Effector memory CD4-positive, alpha-beta T cell (primary cell): ENCODE measurements around the gene LBHD1.

ENCODE experiments used
- DNase-seq, 3 donors: peaks; one replicate each; pipeline ENCODE4 v3.0.0-alpha.2; 2020
- H3K27ac ChIP-seq: 2 replicates; pipeline ENCODE4 v1.7.0; 2013; ENCODE audit warnings: mild to moderate bottlenecking, low read length, moderate library complexity; ENCODE audit not compliant: insufficient read depth, poor library complexity, severe bottlenecking
- H3K27me3 ChIP-seq: replicated peaks from 2 replicates; pipeline ENCODE4 v1.7.0; 2013; ENCODE audit warnings: mild to moderate bottlenecking, low read length; ENCODE audit not compliant: insufficient read depth, control insufficient read depth, poor library complexity, severe bottlenecking
- H3K36me3 ChIP-seq: 2 replicates; pipeline ENCODE4 v1.7.0; 2013; ENCODE audit warnings: mild to moderate bottlenecking, low read length, moderate library complexity; ENCODE audit not compliant: control insufficient read depth, insufficient read depth
- H3K4me1 ChIP-seq: 2 replicates; pipeline ENCODE4 v1.7.0; 2013; ENCODE audit warnings: low read length, mild to moderate bottlenecking; ENCODE audit not compliant: control insufficient read depth, insufficient read depth, poor library complexity, severe bottlenecking
- H3K4me3 ChIP-seq: 2 replicates; pipeline ENCODE4 v1.7.0; 2013; ENCODE audit warnings: low read length, low read depth, mild to moderate bottlenecking; ENCODE audit not compliant: insufficient read depth, poor library complexity, severe bottlenecking
- H3K9me3 ChIP-seq: 2 replicates; pipeline ENCODE4 v1.7.0; 2013; ENCODE audit warnings: mild to moderate bottlenecking, low read length, moderate library complexity; ENCODE audit not compliant: control insufficient read depth
- total RNA-seq, 3 donors: gene quantifications; one replicate each; lab custom pipeline; 2026; lab: John Stamatoyannopoulos, UW

The LBHD1 gene
- total RNA-seq: 9.9 to 20.6 (median 17.0) reads per million in 3 donors

GRCh38 chr11:62671608-62672389 lies at the start of gene LBHD1, which contains the start of gene UQCC3:
Gene LBHD1 (minus strand): TSS chr11:62672267. CDS start chr11:62670031, 2,236 bp downstream.
Gene UQCC3 (plus strand): TSS chr11:62671673. CDS start chr11:62671746, 73 bp downstream.
- Histone ChIP-seq H3K36me3 (peaks cover 10% of the 10 kb centered on the region), H3K4me3 (peak within 1 kb of the TSS; percentile 82), H3K27me3 (no peaks in the 10 kb centered on the region), H3K27ac (peak within 1 kb of the TSS; percentile 67), H3K4me1 (peaks cover 22% of the 10 kb centered on the region), H3K9me3 (no peaks in the 10 kb centered on the region)
- DNase-seq: peak; percentile 49 to 57 (median 52)

GRCh38 chr11:62719302-62719978 lies 47.4 kb upstream of the LBHD1 start:
- Histone ChIP-seq H3K4me1 (peaks cover 4% of the 10 kb centered on the region), H3K36me3 (peaks cover 90% of the 10 kb centered on the region), H3K27me3 (no peaks in the 10 kb centered on the region), H3K9me3 (no peaks in the 10 kb centered on the region), H3K27ac (no peak overlapping the region), H3K4me3 (no peak overlapping the region)
- DNase-seq: no peak

GRCh38 chr11:62716816-62717215 lies 44.7 kb upstream of the LBHD1 start:
- no peaks in the 10 kb centered on the region for H3K27me3 ChIP-seq
- no peaks in the 10 kb centered on the region for H3K9me3 ChIP-seq
- no peak overlapping the region for H3K27ac ChIP-seq
- no peak for DNase-seq
- peaks cover 83% of the 10 kb centered on the region for H3K36me3 ChIP-seq
- H3K4me3 ChIP-seq: no peak overlapping the region
- H3K4me1 ChIP-seq: no peaks in the 10 kb centered on the region

- peak overlapping the region; percentile 1 for H3K27ac ChIP-seq
- no peak for DNase-seq
- no peaks in the 10 kb centered on the region for H3K9me3 ChIP-seq
- H3K36me3 ChIP-seq: peaks cover 77% of the 10 kb centered on the region
- H3K27me3 ChIP-seq: no peaks in the 10 kb centered on the region
- no peak overlapping the region for H3K4me3 ChIP-seq
- H3K4me1 ChIP-seq: no peaks in the 10 kb centered on the region
These were observed 44.1 kb upstream of the LBHD1 start for GRCh38 chr11:62716206-62716605.

- DNase-seq: no peak
- no peak overlapping the region for H3K4me3 ChIP-seq
- no peaks in the 10 kb centered on the region for H3K27me3 ChIP-seq
- peaks cover 2% of the 10 kb centered on the region for H3K4me1 ChIP-seq
- peaks cover 71% of the 10 kb centered on the region for H3K36me3 ChIP-seq
- no peaks in the 10 kb centered on the region for H3K9me3 ChIP-seq
- no peak overlapping the region for H3K27ac ChIP-seq
These were observed 43.4 kb upstream of the LBHD1 start for GRCh38 chr11:62715150-62716130.

DNA sequence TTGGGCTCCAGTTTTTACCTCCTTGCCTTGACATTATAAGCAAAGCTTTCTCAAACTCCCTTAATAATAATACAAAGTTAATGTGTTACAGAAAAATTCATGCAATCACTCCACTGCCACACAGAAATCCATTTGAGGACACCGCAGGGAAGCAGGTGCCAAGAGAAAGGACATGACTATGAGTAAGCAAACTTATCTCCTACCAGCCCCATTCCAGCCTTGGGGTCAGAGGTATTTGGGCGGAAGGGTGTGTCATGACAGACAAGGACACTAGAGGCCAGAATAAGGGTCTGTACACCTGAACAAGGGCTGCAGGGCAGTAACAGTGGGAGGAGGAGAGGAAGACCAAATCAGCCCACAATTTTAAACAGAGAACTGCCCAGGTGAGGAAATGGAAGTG lies 41.3 kb upstream of the LBHD1 start:
- peaks cover 50% of the 10 kb centered on the region for H3K36me3 ChIP-seq
- H3K4me1 ChIP-seq: peaks cover 15% of the 10 kb centered on the region
- no peaks in the 10 kb centered on the region for H3K9me3 ChIP-seq
- H3K27ac ChIP-seq: peak overlapping the region; percentile 16
- DNase-seq: no peak
- H3K27me3 ChIP-seq: no peaks in the 10 kb centered on the region
- no peak overlapping the region for H3K4me3 ChIP-seq

DNA sequence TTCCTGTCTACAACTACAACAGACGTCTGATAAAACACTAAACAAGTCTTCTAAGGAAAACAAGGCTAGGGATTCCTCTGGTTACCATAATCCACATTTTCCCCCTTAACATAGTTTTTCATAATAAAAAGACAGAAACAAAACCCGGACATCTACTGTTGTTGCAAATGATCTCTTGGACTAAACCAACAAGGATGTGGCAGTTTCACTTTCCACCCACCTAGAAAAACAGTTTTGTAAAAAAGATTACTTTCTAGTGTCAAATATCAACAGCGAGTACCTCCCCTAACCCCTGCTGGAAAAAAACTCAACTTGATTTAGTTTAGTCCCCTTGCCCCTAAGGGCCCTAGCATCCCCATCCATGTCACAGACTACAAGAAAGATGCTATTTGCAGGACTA lies 40.8 kb upstream of the LBHD1 start:
- Histone ChIP-seq H3K9me3 (no peaks in the 10 kb centered on the region), H3K36me3 (peaks cover 46% of the 10 kb centered on the region), H3K4me1 (peaks cover 17% of the 10 kb centered on the region), H3K27me3 (no peaks in the 10 kb centered on the region), H3K4me3 (no peak overlapping the region), H3K27ac (peak overlapping the region; percentile 33)
- DNase-seq: no peak

DNA sequence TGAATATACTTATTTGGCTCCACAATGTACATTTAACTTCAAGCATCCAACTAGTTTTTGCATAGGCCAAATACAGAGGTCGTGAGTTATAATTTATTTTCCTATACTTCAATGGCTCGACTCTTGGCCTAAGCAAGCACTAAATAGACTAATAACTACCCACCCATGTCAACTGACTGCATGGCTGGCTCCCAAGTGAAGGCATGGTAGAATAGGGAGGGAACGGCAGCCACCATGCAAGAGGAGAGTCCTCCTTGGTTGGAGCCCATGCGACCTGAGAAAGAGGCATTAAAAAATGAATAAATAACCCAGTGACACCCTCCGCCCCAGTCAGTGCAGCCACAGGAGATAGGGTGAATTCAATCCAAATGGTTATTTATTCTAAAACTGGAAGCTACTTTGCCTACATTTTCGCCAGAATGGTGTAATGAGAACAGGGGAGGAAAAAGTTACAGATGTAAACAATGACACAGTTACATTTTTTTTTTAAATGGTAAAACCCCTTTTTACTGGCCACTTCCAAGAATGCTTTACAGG lies 40.3 kb upstream of the LBHD1 start:
- Histone ChIP-seq H3K4me3 (no peak overlapping the region), H3K36me3 (peaks cover 42% of the 10 kb centered on the region), H3K27me3 (no peaks in the 10 kb centered on the region), H3K27ac (peak overlapping the region; percentile 33), H3K9me3 (no peaks in the 10 kb centered on the region), H3K4me1 (peaks cover 17% of the 10 kb centered on the region)
- no peak for DNase-seq

DNA sequence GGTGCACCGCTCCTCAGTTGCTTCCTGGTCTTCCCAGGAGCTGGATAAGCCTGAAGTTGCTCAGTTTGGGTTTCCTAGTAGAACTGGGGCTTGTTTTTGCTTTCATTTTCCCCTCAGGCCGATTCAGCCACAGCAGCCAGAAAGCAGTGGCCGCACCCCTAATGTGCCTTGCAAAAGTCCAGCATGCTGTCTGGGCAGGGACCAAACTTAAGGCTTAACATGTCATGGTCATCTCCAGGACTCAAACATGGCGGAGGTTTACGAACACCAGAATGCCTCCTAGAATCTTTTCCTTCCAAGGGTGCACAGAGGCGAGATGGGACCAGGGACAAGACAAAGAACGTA lies 37.9 kb upstream of the LBHD1 start:
- Histone ChIP-seq H3K36me3 (peaks cover 18% of the 10 kb centered on the region), H3K4me1 (peaks cover 32% of the 10 kb centered on the region), H3K9me3 (no peaks in the 10 kb centered on the region)

More for the DNA sequence above, 37.9 kb upstream of the LBHD1 start:
- DNase-seq: no peak
- Histone ChIP-seq H3K27ac (peak overlapping the region; percentile 95), H3K27me3 (no peaks in the 10 kb centered on the region), H3K4me3 (peak overlapping the region; percentile 70)
